ENCODE results near the gene MCCC2.

MCCC2 gene

GRCh38 chr5:71666321-71666720 is 79.2 kb downstream of the MCCC2 start:
- no peaks in the 10 kb centered on the region for H3K4me1 ChIP-seq (ENCODE audit: control insufficient read depth in 1 of 2, insufficient read depth in 2 of 2, low read length in 2 of 2)
- H3K36me3 ChIP-seq (ENCODE audit: control insufficient read depth in 1 of 2, insufficient read depth in 2 of 2, low read length in 2 of 2): no peaks in the 10 kb centered on the region
- no peak overlapping the region for H3K4me3 ChIP-seq (ENCODE audit: low read depth in 1 of 2, low read length in 2 of 2)
- H3K27ac ChIP-seq (ENCODE audit: low read length): no peak overlapping the region
- no peaks in the 10 kb centered on the region for H3K9me3 ChIP-seq (ENCODE audit: control insufficient read depth in 1 of 2, low read length in 2 of 2)
- H3K27me3 ChIP-seq (ENCODE audit: low read depth, low read length): no peaks in the 10 kb centered on the region

- no peaks in the 10 kb centered on the region for H3K9me3 ChIP-seq (ENCODE audit: control insufficient read depth in 1 of 2, low read length in 2 of 2)
- no peak overlapping the region for H3K27ac ChIP-seq (ENCODE audit: low read length)
- H3K27me3 ChIP-seq (ENCODE audit: low read depth, low read length): no peaks in the 10 kb centered on the region
- no peaks in the 10 kb centered on the region for H3K36me3 ChIP-seq (ENCODE audit: control insufficient read depth in 1 of 2, insufficient read depth in 2 of 2, low read length in 2 of 2)
- no peak overlapping the region for H3K4me3 ChIP-seq (ENCODE audit: low read depth in 1 of 2, low read length in 2 of 2)
- no peaks in the 10 kb centered on the region for H3K4me1 ChIP-seq (ENCODE audit: control insufficient read depth in 1 of 2, insufficient read depth in 2 of 2, low read length in 2 of 2)
Observed at GRCh38 chr5:71677977-71678376, 90.8 kb downstream of the MCCC2 start.

- Histone ChIP-seq H3K9me3 (ENCODE audit: control insufficient read depth in 1 of 2, low read length in 2 of 2) (no peaks in the 10 kb centered on the region), H3K27ac (ENCODE audit: low read length) (no peak overlapping the region), H3K36me3 (ENCODE audit: control insufficient read depth in 1 of 2, insufficient read depth in 2 of 2, low read length in 2 of 2) (no peaks in the 10 kb centered on the region), H3K4me3 (ENCODE audit: low read depth in 1 of 2, low read length in 2 of 2) (no peak overlapping the region), H3K27me3 (ENCODE audit: low read depth, low read length) (no peaks in the 10 kb centered on the region), H3K4me1 (ENCODE audit: control insufficient read depth in 1 of 2, insufficient read depth in 2 of 2, low read length in 2 of 2) (no peaks in the 10 kb centered on the region)
Observed at GRCh38 chr5:71679714-71680113, 92.6 kb downstream of the MCCC2 start.

- Histone ChIP-seq H3K4me3 (ENCODE audit: low read depth in 1 of 2, low read length in 2 of 2) (no peak overlapping the region), H3K9me3 (ENCODE audit: control insufficient read depth in 1 of 2, low read length in 2 of 2) (no peaks in the 10 kb centered on the region), H3K4me1 (ENCODE audit: control insufficient read depth in 1 of 2, insufficient read depth in 2 of 2, low read length in 2 of 2) (no peaks in the 10 kb centered on the region), H3K27ac (ENCODE audit: low read length) (no peak overlapping the region), H3K27me3 (ENCODE audit: low read depth, low read length) (no peaks in the 10 kb centered on the region), H3K36me3 (ENCODE audit: control insufficient read depth in 1 of 2, insufficient read depth in 2 of 2, low read length in 2 of 2) (no peaks in the 10 kb centered on the region)
Observed at GRCh38 chr5:71680510-71680909, 93.4 kb downstream of the MCCC2 start.

DNA sequence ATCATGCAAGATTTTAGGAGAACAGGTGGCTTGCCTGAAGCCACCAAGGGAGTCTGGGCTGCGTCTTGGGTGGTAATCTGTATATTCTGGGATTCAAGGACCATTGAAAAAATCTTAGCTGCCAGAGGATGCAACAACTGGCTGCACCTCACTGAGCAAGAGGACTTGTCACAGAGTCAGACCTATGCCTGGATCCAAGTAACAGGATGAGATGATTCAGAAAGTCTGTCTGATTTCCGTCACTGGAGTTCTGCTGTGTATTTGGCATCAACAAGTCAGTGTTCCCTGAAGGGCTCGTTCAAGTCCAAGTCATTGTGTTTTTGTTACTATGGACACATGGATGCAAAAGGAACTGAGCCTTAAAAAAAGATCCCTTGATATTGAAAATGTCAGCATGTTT is 94.2 kb downstream of the MCCC2 start:
- Histone ChIP-seq H3K4me1 (ENCODE audit: control insufficient read depth in 1 of 2, insufficient read depth in 2 of 2, low read length in 2 of 2) (no peaks in the 10 kb centered on the region), H3K9me3 (ENCODE audit: control insufficient read depth in 1 of 2, low read length in 2 of 2) (no peaks in the 10 kb centered on the region), H3K27ac (ENCODE audit: low read length) (no peak overlapping the region), H3K4me3 (ENCODE audit: low read depth in 1 of 2, low read length in 2 of 2) (no peak overlapping the region), H3K27me3 (ENCODE audit: low read depth, low read length) (no peaks in the 10 kb centered on the region), H3K36me3 (ENCODE audit: control insufficient read depth in 1 of 2, insufficient read depth in 2 of 2, low read length in 2 of 2) (no peaks in the 10 kb centered on the region)

DNA sequence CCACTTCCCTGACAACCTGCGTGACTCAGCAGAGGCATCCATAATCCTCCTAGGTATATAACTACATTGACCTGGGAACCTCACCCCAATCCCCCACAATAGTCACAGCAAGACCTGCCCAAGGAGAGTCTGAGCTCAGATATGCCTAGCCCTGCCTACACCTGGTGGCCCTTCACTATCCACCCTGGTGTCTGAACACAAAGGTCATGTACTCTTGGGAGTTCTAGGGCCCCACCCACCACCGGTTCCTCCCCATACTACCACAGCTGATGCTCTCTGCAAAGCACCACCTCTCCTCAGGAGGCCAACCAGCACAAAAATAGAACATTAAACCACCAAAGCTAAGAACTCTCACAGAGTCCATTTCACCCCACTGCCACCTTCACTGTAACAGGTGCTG is 97.2 kb downstream of the MCCC2 start:
- H3K36me3 ChIP-seq (ENCODE audit: control insufficient read depth in 1 of 2, insufficient read depth in 2 of 2, low read length in 2 of 2): no peaks in the 10 kb centered on the region
- no peaks in the 10 kb centered on the region for H3K27me3 ChIP-seq (ENCODE audit: low read depth, low read length)
- no peaks in the 10 kb centered on the region for H3K4me1 ChIP-seq (ENCODE audit: control insufficient read depth in 1 of 2, insufficient read depth in 2 of 2, low read length in 2 of 2)
- H3K4me3 ChIP-seq (ENCODE audit: low read depth in 1 of 2, low read length in 2 of 2): no peak overlapping the region
- no peak overlapping the region for H3K27ac ChIP-seq (ENCODE audit: low read length)
- no peaks in the 10 kb centered on the region for H3K9me3 ChIP-seq (ENCODE audit: control insufficient read depth in 1 of 2, low read length in 2 of 2)

- Histone ChIP-seq H3K36me3 (ENCODE audit: control insufficient read depth in 1 of 2, insufficient read depth in 2 of 2, low read length in 2 of 2) (no peaks in the 10 kb centered on the region), H3K9me3 (ENCODE audit: control insufficient read depth in 1 of 2, low read length in 2 of 2) (no peaks in the 10 kb centered on the region), H3K27ac (ENCODE audit: low read length) (no peak overlapping the region), H3K4me3 (ENCODE audit: low read depth in 1 of 2, low read length in 2 of 2) (no peak overlapping the region), H3K4me1 (ENCODE audit: control insufficient read depth in 1 of 2, insufficient read depth in 2 of 2, low read length in 2 of 2) (peaks cover 0 to 5% of the 10 kb centered on the region in 2 donors), H3K27me3 (ENCODE audit: low read depth, low read length) (no peaks in the 10 kb centered on the region)
Observed at GRCh38 chr5:71693828-71694427, 106.8 kb downstream of the MCCC2 start.

DNA sequence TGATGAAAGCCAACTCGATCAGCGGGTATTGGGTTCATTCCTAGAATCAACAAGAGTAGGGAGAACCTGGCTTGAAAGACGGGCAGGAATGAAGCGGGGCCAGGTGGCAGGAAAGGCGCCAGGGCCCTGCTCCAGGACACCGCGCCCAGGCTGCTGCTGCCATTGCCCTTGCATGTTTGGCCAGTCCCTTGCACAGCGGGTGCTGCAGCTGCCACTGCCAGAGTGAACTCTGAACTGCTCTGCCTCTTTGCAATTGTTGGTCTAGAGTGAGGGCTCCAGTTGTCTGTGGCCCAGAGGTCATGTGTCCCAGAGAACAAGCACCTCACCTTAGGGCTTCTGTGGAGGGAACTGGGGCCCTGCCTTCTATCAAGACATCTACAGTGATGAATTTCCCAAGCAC is 107.9 kb downstream of the MCCC2 start:
- no peaks in the 10 kb centered on the region for H3K9me3 ChIP-seq (ENCODE audit: control insufficient read depth in 1 of 2, low read length in 2 of 2)
- peaks cover 0 to 5% of the 10 kb centered on the region in 2 donors for H3K4me1 ChIP-seq (ENCODE audit: control insufficient read depth in 1 of 2, insufficient read depth in 2 of 2, low read length in 2 of 2)
- no peaks in the 10 kb centered on the region for H3K27me3 ChIP-seq (ENCODE audit: low read depth, low read length)
- no peak overlapping the region for H3K4me3 ChIP-seq (ENCODE audit: low read depth in 1 of 2, low read length in 2 of 2)
- no peaks in the 10 kb centered on the region for H3K36me3 ChIP-seq (ENCODE audit: control insufficient read depth in 1 of 2, insufficient read depth in 2 of 2, low read length in 2 of 2)
- no peak overlapping the region for H3K27ac ChIP-seq (ENCODE audit: low read length)

DNA sequence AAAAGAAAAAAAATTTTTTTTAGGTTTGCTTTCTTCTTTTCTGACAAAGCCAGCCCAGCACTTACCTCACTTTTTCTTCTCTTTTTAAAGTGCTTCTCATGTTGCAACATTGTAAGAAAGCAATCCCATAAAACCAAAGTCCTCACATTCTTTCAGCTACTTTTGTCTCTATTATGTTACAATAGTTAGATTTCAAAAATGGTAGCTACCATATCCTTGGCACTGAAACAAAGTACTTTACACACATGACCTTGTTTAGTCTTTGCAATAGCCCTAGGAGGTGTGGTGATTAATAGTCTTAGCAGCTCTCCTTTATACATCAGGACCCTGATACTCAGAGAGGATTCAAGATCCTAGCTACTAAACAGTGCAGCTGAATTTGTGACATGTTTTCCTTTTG is 108.5 kb downstream of the MCCC2 start:
- H3K4me3 ChIP-seq (ENCODE audit: low read depth in 1 of 2, low read length in 2 of 2): no peak overlapping the region
- H3K9me3 ChIP-seq (ENCODE audit: control insufficient read depth in 1 of 2, low read length in 2 of 2): no peaks in the 10 kb centered on the region
- peaks cover 0 to 5% of the 10 kb centered on the region in 2 donors for H3K4me1 ChIP-seq (ENCODE audit: control insufficient read depth in 1 of 2, insufficient read depth in 2 of 2, low read length in 2 of 2)
- no peak overlapping the region for H3K27ac ChIP-seq (ENCODE audit: low read length)
- H3K27me3 ChIP-seq (ENCODE audit: low read depth, low read length): no peaks in the 10 kb centered on the region
- H3K36me3 ChIP-seq (ENCODE audit: control insufficient read depth in 1 of 2, insufficient read depth in 2 of 2, low read length in 2 of 2): no peaks in the 10 kb centered on the region

GRCh38 chr5:71697967-71698366 is 110.8 kb downstream of the MCCC2 start:
- Histone ChIP-seq H3K27me3 (ENCODE audit: low read depth, low read length) (no peaks in the 10 kb centered on the region), H3K36me3 (ENCODE audit: control insufficient read depth in 1 of 2, insufficient read depth in 2 of 2, low read length in 2 of 2) (no peaks in the 10 kb centered on the region), H3K27ac (ENCODE audit: low read length) (no peak overlapping the region), H3K4me1 (ENCODE audit: control insufficient read depth in 1 of 2, insufficient read depth in 2 of 2, low read length in 2 of 2) (peaks cover 0 to 5% of the 10 kb centered on the region in 2 donors), H3K9me3 (ENCODE audit: control insufficient read depth in 1 of 2, low read length in 2 of 2) (no peaks in the 10 kb centered on the region), H3K4me3 (ENCODE audit: low read depth in 1 of 2, low read length in 2 of 2) (no peak overlapping the region)

DNA sequence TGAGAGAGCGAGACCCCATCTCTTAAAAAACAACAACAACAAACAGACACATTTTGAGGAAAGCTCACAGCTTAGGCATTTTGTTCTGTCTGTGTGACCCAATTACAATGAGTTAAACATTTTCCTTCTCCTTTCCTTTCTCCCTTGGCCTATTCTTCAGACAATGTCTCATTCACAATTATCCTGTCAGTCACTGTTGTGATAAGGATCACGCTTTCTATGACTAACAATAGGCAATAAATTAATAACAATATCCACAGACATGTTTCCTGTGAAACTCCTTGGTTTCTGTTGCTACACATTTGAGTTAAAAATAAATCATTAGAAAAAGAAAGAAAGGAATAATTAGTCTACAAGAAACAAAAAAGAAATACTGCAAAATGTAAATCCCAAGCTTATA is 112.1 kb downstream of the MCCC2 start:
- Histone ChIP-seq H3K4me3 (ENCODE audit: low read depth in 1 of 2, low read length in 2 of 2) (no peak overlapping the region), H3K27ac (ENCODE audit: low read length) (no peak overlapping the region), H3K9me3 (ENCODE audit: control insufficient read depth in 1 of 2, low read length in 2 of 2) (no peaks in the 10 kb centered on the region), H3K36me3 (ENCODE audit: control insufficient read depth in 1 of 2, insufficient read depth in 2 of 2, low read length in 2 of 2) (no peaks in the 10 kb centered on the region), H3K27me3 (ENCODE audit: low read depth, low read length) (no peaks in the 10 kb centered on the region), H3K4me1 (ENCODE audit: control insufficient read depth in 1 of 2, insufficient read depth in 2 of 2, low read length in 2 of 2) (no peaks in the 10 kb centered on the region)

DNA sequence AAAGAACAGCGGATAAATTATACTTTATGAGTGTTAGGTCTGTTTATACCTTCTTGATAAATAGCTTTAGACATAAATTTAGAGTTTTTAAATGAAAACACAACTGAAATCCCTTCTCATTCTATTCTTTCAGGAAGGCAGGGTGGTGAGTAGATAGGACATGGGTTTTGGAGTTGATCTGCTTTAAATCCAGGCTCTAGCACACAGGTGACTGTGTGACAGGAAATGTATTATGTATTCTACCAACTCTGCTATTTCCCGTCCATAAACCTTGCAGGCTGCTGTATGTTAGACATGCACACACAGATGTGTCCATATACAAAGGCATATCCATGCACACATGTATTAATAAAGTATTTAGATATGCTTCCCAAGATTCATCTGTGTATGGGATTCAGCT is 112.6 kb downstream of the MCCC2 start:
- H3K27me3 ChIP-seq (ENCODE audit: low read depth, low read length): no peaks in the 10 kb centered on the region
- no peaks in the 10 kb centered on the region for H3K36me3 ChIP-seq (ENCODE audit: control insufficient read depth in 1 of 2, insufficient read depth in 2 of 2, low read length in 2 of 2)
- H3K9me3 ChIP-seq (ENCODE audit: control insufficient read depth in 1 of 2, low read length in 2 of 2): no peaks in the 10 kb centered on the region
- no peaks in the 10 kb centered on the region for H3K4me1 ChIP-seq (ENCODE audit: control insufficient read depth in 1 of 2, insufficient read depth in 2 of 2, low read length in 2 of 2)
- H3K4me3 ChIP-seq (ENCODE audit: low read depth in 1 of 2, low read length in 2 of 2): no peak overlapping the region
- no peak overlapping the region for H3K27ac ChIP-seq (ENCODE audit: low read length)
